Measurements from ENCODE around the gene SPRR2B. TPM values are rescaled to one million over a fixed set of nuclear protein-coding genes. Genes with fewer than 3 reads are reported as not detected.
"Not testable (repeated sequence)": the region's sequence is repeated elsewhere in the genome, so short reads cannot be mapped to it uniquely, and the experiment has no call there.

Gene SPRR2B
- total RNA-seq, 1 donor from 2014 or later: not detected

GRCh38 chr1:153023109-153023508, 48.3 kb downstream of the SPRR2B start:
- no peaks in the 10 kb centered on the region for H3K79me2 ChIP-seq (ENCODE audit: low read depth)
- Mint-ChIP-seq H3K4me3 (no peak overlapping the region), H3K27me3 (ENCODE audit: insufficient read depth, low read depth) (peaks cover 2% of the 10 kb centered on the region), H3K36me3 (no peaks in the 10 kb centered on the region), H3K9me3 (no peaks in the 10 kb centered on the region), H3K4me1 (no peaks in the 10 kb centered on the region), H3K27ac (no peak overlapping the region)
- H3K9ac ChIP-seq: no peak overlapping the region
- H3K36me3 ChIP-seq: no peaks in the 10 kb centered on the region
- H4K20me1 ChIP-seq (ENCODE audit: low read depth): no peaks in the 10 kb centered on the region
- H3K4me2 ChIP-seq: no peak overlapping the region
- no peak overlapping the region for H3K4me3 ChIP-seq
- no peak overlapping the region for H3K27ac ChIP-seq
- H3K27me3 ChIP-seq: no peaks in the 10 kb centered on the region
- no peak for DNase-seq (ENCODE audit: low spot score)
- H3K4me1 ChIP-seq: no peaks in the 10 kb centered on the region
- no peak for TF ChIP-seq EZH2phosphoT487 (IDR thresholded peaks at IDR 0.05)
- TF ChIP-seq, protein P1, sequence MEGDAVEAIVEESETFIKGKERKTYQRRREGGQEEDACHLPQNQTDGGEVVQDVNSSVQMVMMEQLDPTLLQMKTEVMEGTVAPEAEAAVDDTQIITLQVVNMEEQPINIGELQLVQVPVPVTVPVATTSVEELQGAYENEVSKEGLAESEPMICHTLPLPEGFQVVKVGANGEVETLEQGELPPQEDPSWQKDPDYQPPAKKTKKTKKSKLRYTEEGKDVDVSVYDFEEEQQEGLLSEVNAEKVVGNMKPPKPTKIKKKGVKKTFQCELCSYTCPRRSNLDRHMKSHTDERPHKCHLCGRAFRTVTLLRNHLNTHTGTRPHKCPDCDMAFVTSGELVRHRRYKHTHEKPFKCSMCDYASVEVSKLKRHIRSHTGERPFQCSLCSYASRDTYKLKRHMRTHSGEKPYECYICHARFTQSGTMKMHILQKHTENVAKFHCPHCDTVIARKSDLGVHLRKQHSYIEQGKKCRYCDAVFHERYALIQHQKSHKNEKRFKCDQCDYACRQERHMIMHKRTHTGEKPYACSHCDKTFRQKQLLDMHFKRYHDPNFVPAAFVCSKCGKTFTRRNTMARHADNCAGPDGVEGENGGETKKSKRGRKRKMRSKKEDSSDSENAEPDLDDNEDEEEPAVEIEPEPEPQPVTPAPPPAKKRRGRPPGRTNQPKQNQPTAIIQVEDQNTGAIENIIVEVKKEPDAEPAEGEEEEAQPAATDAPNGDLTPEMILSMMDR (IDR thresholded peaks at IDR 0.05): no peak
- TF ChIP-seq EZH2 (IDR thresholded peaks at IDR 0.05): no peak
- no peaks in the 10 kb centered on the region for H3F3A ChIP-seq (ENCODE audit: low read depth)
- H2AFZ ChIP-seq (replicated peaks): no peak overlapping the region
- H3K9me3 ChIP-seq (ENCODE audit: low read depth): peaks cover 14% of the 10 kb centered on the region

GRCh38 chr1:153022340-153022739, 49.1 kb downstream of the SPRR2B start:
- H3K36me3 Mint-ChIP-seq: not testable (repeated sequence)

GRCh38 chr1:153021829-153022228, 49.6 kb downstream of the SPRR2B start:
- H2AFZ ChIP-seq (replicated peaks); H3K27ac Mint-ChIP-seq; DNase-seq (ENCODE audit: low spot score); H3K9ac ChIP-seq; H3K4me3 ChIP-seq; H3K9me3 ChIP-seq (ENCODE audit: low read depth); H3K27me3 Mint-ChIP-seq (ENCODE audit: insufficient read depth, low read depth); H3F3A ChIP-seq (ENCODE audit: low read depth); H3K9me3 Mint-ChIP-seq; H3K4me3 Mint-ChIP-seq; H3K27ac ChIP-seq; H4K20me1 ChIP-seq (ENCODE audit: low read depth); H3K4me1 ChIP-seq; H3K79me2 ChIP-seq (ENCODE audit: low read depth); H3K36me3 ChIP-seq; H3K4me2 ChIP-seq; H3K27me3 ChIP-seq; H3K4me1 Mint-ChIP-seq; H3K36me3 Mint-ChIP-seq: not testable (repeated sequence)

More at GRCh38 chr1:153022340-153022739, 49.1 kb downstream of the SPRR2B start:
- DNase-seq (ENCODE audit: low spot score); H3K27me3 Mint-ChIP-seq (ENCODE audit: insufficient read depth, low read depth); H3K9me3 ChIP-seq (ENCODE audit: low read depth); H4K20me1 ChIP-seq (ENCODE audit: low read depth); H3K4me1 ChIP-seq; H3F3A ChIP-seq (ENCODE audit: low read depth); H3K79me2 ChIP-seq (ENCODE audit: low read depth); H3K9me3 Mint-ChIP-seq; H3K36me3 ChIP-seq; H2AFZ ChIP-seq (replicated peaks); H3K4me3 ChIP-seq; H3K27ac Mint-ChIP-seq; H3K27me3 ChIP-seq; H3K27ac ChIP-seq; H3K4me3 Mint-ChIP-seq; H3K4me2 ChIP-seq; H3K9ac ChIP-seq; H3K4me1 Mint-ChIP-seq: not testable (repeated sequence)

Small RNAs within 50 kb of the gene (small RNA-seq; reads per million reads assigned to genes)
- gene AL356867.1: not detected

Other genes starting within 250 kb of the SPRR2B start
- not detected in 2 replicates for gene LCE1A, start 244.1 kb downstream of the SPRR2B start, total RNA-seq (ENCODE audit: low replicate concordance)
- gene LCE6A, start 228.8 kb downstream of the SPRR2B start, total RNA-seq (ENCODE audit: low replicate concordance): not detected in 2 replicates
- gene LCE7A, start 211.6 kb downstream of the SPRR2B start, total RNA-seq (ENCODE audit: low replicate concordance): not detected in 2 replicates
- not detected in 2 replicates for gene SMCP, start 193.3 kb downstream of the SPRR2B start, total RNA-seq (ENCODE audit: low replicate concordance)
- not detected in 2 replicates for gene IVL, start 163.1 kb downstream of the SPRR2B start, total RNA-seq (ENCODE audit: low replicate concordance)
- not detected in 2 replicates for gene SPRR5, start 124.4 kb downstream of the SPRR2B start, total RNA-seq (ENCODE audit: low replicate concordance)
- not detected in 2 replicates for gene SPRR4, start 101.0 kb downstream of the SPRR2B start, total RNA-seq (ENCODE audit: low replicate concordance)
- gene SPRR1A, start 87.5 kb downstream of the SPRR2B start, total RNA-seq (ENCODE audit: low replicate concordance): not detected in 2 replicates
- gene SPRR3, start 69.9 kb downstream of the SPRR2B start, total RNA-seq (ENCODE audit: low replicate concordance): not detected in 2 replicates
- gene SPRR1B, start 40.4 kb downstream of the SPRR2B start, total RNA-seq (ENCODE audit: low replicate concordance): not detected in 2 replicates
- not detected in 2 replicates for gene SPRR2D, start 30.5 kb downstream of the SPRR2B start, total RNA-seq (ENCODE audit: low replicate concordance)
- not detected in 2 replicates for gene SPRR2A, start 14.1 kb downstream of the SPRR2B start, total RNA-seq (ENCODE audit: low replicate concordance)
- not detected in 2 replicates for gene SPRR2E, start 22.9 kb upstream of the SPRR2B start, total RNA-seq (ENCODE audit: low replicate concordance)
- not detected in 2 replicates for gene SPRR2F, start 41.9 kb upstream of the SPRR2B start, total RNA-seq (ENCODE audit: low replicate concordance)
- gene SPRR2G, start 79.3 kb upstream of the SPRR2B start, total RNA-seq (ENCODE audit: low replicate concordance): not detected in 2 replicates
- not detected in 2 replicates for gene LELP1, start 131.8 kb upstream of the SPRR2B start, total RNA-seq (ENCODE audit: low replicate concordance)
- gene PRR9, start 146.0 kb upstream of the SPRR2B start, total RNA-seq (ENCODE audit: low replicate concordance): not detected in 2 replicates
- not detected in 2 replicates for gene LORICRIN, start 188.1 kb upstream of the SPRR2B start, total RNA-seq (ENCODE audit: low replicate concordance)
- not detected in 2 replicates for gene PGLYRP3, start 241.3 kb upstream of the SPRR2B start, total RNA-seq (ENCODE audit: low replicate concordance)